Effector memory CD8-positive, alpha-beta T cell (primary cell): ENCODE results near the gene MDM4.
A peak's percentile ranks its signal among the peaks of the same experiment; 100 is the strongest.

Experiments used
- ATAC-seq: fragments of 150-1000 bp; cut with Tn5 transposase; replicated peaks from 2 replicates; pipeline ENCODE4 v1.10.0; 2021; ENCODE audit warnings: mild to moderate bottlenecking, moderate library complexity
- DNase-seq, 3 experiments: peaks; one replicate each; pipeline ENCODE4 v3.0.0; 2021
- H3K27ac Mint-ChIP-seq, 2 donors: one replicate each; pipeline ENCODE4 v1.8.0; 2022; ENCODE audit warnings: mild to moderate bottlenecking in 2 of 2, mixed read lengths in 2 of 2, moderate library complexity in 2 of 2
- H3K27me3 Mint-ChIP-seq, 2 donors: one replicate each; pipeline ENCODE4 v1.8.0; 2022; ENCODE audit warnings: mixed read lengths in 2 of 2
- H3K36me3 Mint-ChIP-seq: one replicate; pipeline ENCODE4 v1.8.0; 2022; ENCODE audit warnings: mild to moderate bottlenecking, moderate library complexity, mixed read lengths; ENCODE audit not compliant: insufficient read depth
- H3K4me1 Mint-ChIP-seq, 2 donors: one replicate each; pipeline ENCODE4 v1.8.0; 2022; ENCODE audit warnings: low read depth in 2 of 2, mixed read lengths in 2 of 2
- H3K4me3 Mint-ChIP-seq, 2 donors: one replicate each; pipeline ENCODE4 v1.8.0; 2022; ENCODE audit warnings: mild to moderate bottlenecking in 2 of 2, mixed read lengths in 2 of 2, moderate library complexity in 2 of 2
- H3K9me3 Mint-ChIP-seq, 2 donors: one replicate each; pipeline ENCODE4 v1.8.0; 2022; ENCODE audit warnings: mixed read lengths in 2 of 2
- total RNA-seq, 9 experiments: gene quantifications; one replicate each; lab custom pipeline; 2026; lab: John Stamatoyannopoulos, UW

The MDM4 gene
- total RNA-seq, result 117 to 321 (median 189) reads per million in 9 experiments

GRCh38 chr1:204516180-204516879, at the start of gene MDM4:
Gene MDM4, plus strand, starts transcription at chr1:204516406. Its CDS starts 9,113 bp downstream, at chr1:204525519.
- H3K4me3 Mint-ChIP-seq, result no peak within 1 kb of the TSS
- DNase-seq (peak; percentile 86 to 90 (median 89)), ATAC-seq (peak; percentile 76)
- H3K36me3 Mint-ChIP-seq, result peaks cover 31% of the 10 kb centered on the region
- H3K27ac Mint-ChIP-seq, result no peak within 1 kb of the TSS
- H3K9me3 Mint-ChIP-seq, result no peaks in the 10 kb centered on the region
- peaks cover 41 to 43% of the 10 kb centered on the region in 2 donors for H3K4me1 Mint-ChIP-seq
- H3K27me3 Mint-ChIP-seq, result no peaks in the 10 kb centered on the region

GRCh38 chr1:204466416-204467405, 49.5 kb upstream of the MDM4 start:
- Mint-ChIP-seq H3K4me3 (no peak overlapping the region), H3K36me3 (peaks cover 18% of the 10 kb centered on the region), H3K27ac (peak overlapping the region; percentile 51 to 67), H3K27me3 (no peaks in the 10 kb centered on the region), H3K9me3 (no peaks in the 10 kb centered on the region), H3K4me1 (peaks cover 5 to 27% of the 10 kb centered on the region in 2 donors)
- DNase-seq, result no peak
- ATAC-seq, result no peak

- Mint-ChIP-seq H3K9me3 (no peaks in the 10 kb centered on the region), H3K27ac (no peak overlapping the region), H3K27me3 (no peaks in the 10 kb centered on the region), H3K4me3 (no peak overlapping the region), H3K4me1 (peaks cover 2 to 16% of the 10 kb centered on the region in 2 donors), H3K36me3 (peaks cover 16% of the 10 kb centered on the region)
- ATAC-seq (no peak), DNase-seq (no peak)
Measured at GRCh38 chr1:204468206-204468605, 48.0 kb upstream of the MDM4 start.

- Mint-ChIP-seq H3K4me1 (peaks cover 0 to 11% of the 10 kb centered on the region in 2 donors), H3K4me3 (no peak overlapping the region), H3K9me3 (no peaks in the 10 kb centered on the region), H3K27me3 (no peaks in the 10 kb centered on the region), H3K27ac (no peak overlapping the region), H3K36me3 (peaks cover 15% of the 10 kb centered on the region)
- ATAC-seq (no peak), DNase-seq (no peak)
Measured at GRCh38 chr1:204468766-204469302, 47.4 kb upstream of the MDM4 start.

GRCh38 chr1:204469304-204469703, 46.9 kb upstream of the MDM4 start:
- Mint-ChIP-seq H3K4me3 (no peak overlapping the region), H3K9me3 (no peaks in the 10 kb centered on the region), H3K27ac (no peak overlapping the region), H3K4me1 (peaks cover 2 to 9% of the 10 kb centered on the region in 2 donors), H3K27me3 (no peaks in the 10 kb centered on the region), H3K36me3 (peaks cover 15% of the 10 kb centered on the region)
- DNase-seq, result no peak
- no peak for ATAC-seq

- Mint-ChIP-seq H3K36me3 (peaks cover 15% of the 10 kb centered on the region), H3K4me3 (no peak overlapping the region), H3K27me3 (no peaks in the 10 kb centered on the region), H3K4me1 (peaks cover 4 to 12% of the 10 kb centered on the region in 2 donors), H3K27ac (no peak overlapping the region), H3K9me3 (no peaks in the 10 kb centered on the region)
- ATAC-seq, result no peak
- DNase-seq, result no peak
Measured at GRCh38 chr1:204471687-204472086, 44.5 kb upstream of the MDM4 start.

- Mint-ChIP-seq H3K27me3 (no peaks in the 10 kb centered on the region), H3K4me3 (no peak overlapping the region), H3K36me3 (peaks cover 15% of the 10 kb centered on the region), H3K27ac (no peak overlapping the region), H3K4me1 (peaks cover 11 to 22% of the 10 kb centered on the region in 2 donors), H3K9me3 (no peaks in the 10 kb centered on the region)
- DNase-seq (no peak), ATAC-seq (no peak)
Measured at GRCh38 chr1:204472660-204473059, 43.5 kb upstream of the MDM4 start.

GRCh38 chr1:204473400-204473965, 42.7 kb upstream of the MDM4 start:
- Mint-ChIP-seq H3K4me1 (peaks cover 13 to 30% of the 10 kb centered on the region in 2 donors), H3K9me3 (no peaks in the 10 kb centered on the region), H3K27me3 (no peaks in the 10 kb centered on the region), H3K27ac (peak overlapping the region in 1 of 2 donors; percentile 1), H3K36me3 (peaks cover 15% of the 10 kb centered on the region), H3K4me3 (no peak overlapping the region)
- ATAC-seq, result no peak
- DNase-seq, result no peak

- ATAC-seq (no peak), DNase-seq (no peak)
- Mint-ChIP-seq H3K9me3 (no peaks in the 10 kb centered on the region), H3K4me1 (peaks cover 35 to 54% of the 10 kb centered on the region in 2 donors), H3K4me3 (no peak overlapping the region), H3K27me3 (no peaks in the 10 kb centered on the region), H3K27ac (peak overlapping the region in 1 of 2 donors; percentile 16), H3K36me3 (peaks cover 8% of the 10 kb centered on the region)
Measured at GRCh38 chr1:204475656-204476432, 40.4 kb upstream of the MDM4 start.

GRCh38 chr1:204476563-204476962, 39.6 kb upstream of the MDM4 start:
- no peak overlapping the region for H3K4me3 Mint-ChIP-seq
- H3K27ac Mint-ChIP-seq, result peak overlapping the region in 1 of 2 donors; percentile 69
- no peaks in the 10 kb centered on the region for H3K9me3 Mint-ChIP-seq
- peaks cover 40 to 61% of the 10 kb centered on the region in 2 donors for H3K4me1 Mint-ChIP-seq
- no peaks in the 10 kb centered on the region for H3K27me3 Mint-ChIP-seq
- ATAC-seq, result no peak
- H3K36me3 Mint-ChIP-seq, result peaks cover 8% of the 10 kb centered on the region
- DNase-seq, result no peak

- Mint-ChIP-seq H3K27ac (peak overlapping the region; percentile 69 to 87), H3K4me3 (no peak overlapping the region)
- DNase-seq, result no peak
Measured at GRCh38 chr1:204477036-204477740, 39.0 kb upstream of the MDM4 start.

More at GRCh38 chr1:204477036-204477740, 39.0 kb upstream of the MDM4 start:
- Mint-ChIP-seq H3K27me3 (no peaks in the 10 kb centered on the region), H3K36me3 (peaks cover 8% of the 10 kb centered on the region), H3K4me1 (peaks cover 41 to 63% of the 10 kb centered on the region in 2 donors), H3K9me3 (no peaks in the 10 kb centered on the region)
- peak; percentile 17 for ATAC-seq
